Fibroblast of upper back skin (primary cell): Measurements from ENCODE around the gene NFIA.

ENCODE experiments used
- DNase-seq: peaks from one replicate; pipeline ENCODE4 v3.0.0-alpha.2; 2013

Gene NFIA

GRCh38 chr1:61280452-61280851, 198.1 kb downstream of the NFIA start:
- no peak for DNase-seq

- no peak for DNase-seq
Observed at GRCh38 chr1:61282387-61282786, 200.0 kb downstream of the NFIA start.

GRCh38 chr1:61284248-61284854, 202.0 kb downstream of the NFIA start:
- no peak for DNase-seq

- DNase-seq, result no peak
Observed at GRCh38 chr1:61284936-61285335, 202.6 kb downstream of the NFIA start.

GRCh38 chr1:61285371-61285885, 203.1 kb downstream of the NFIA start:
- peak; percentile 23 for DNase-seq

- DNase-seq, result peak; percentile 18
Observed at GRCh38 chr1:61287014-61287413, 204.7 kb downstream of the NFIA start.

- peak; percentile 91 for DNase-seq
Observed at GRCh38 chr1:61287734-61288133, 205.4 kb downstream of the NFIA start.

GRCh38 chr1:61289232-61290098, 207.1 kb downstream of the NFIA start:
- no peak for DNase-seq

GRCh38 chr1:61290525-61290924, 208.2 kb downstream of the NFIA start:
- no peak for DNase-seq

- DNase-seq, result no peak
Observed at GRCh38 chr1:61293197-61293596, 210.8 kb downstream of the NFIA start.

GRCh38 chr1:61293986-61294504, 211.7 kb downstream of the NFIA start:
- DNase-seq, result no peak

GRCh38 chr1:61294930-61295329, 212.6 kb downstream of the NFIA start:
- DNase-seq, result no peak

- no peak for DNase-seq
Observed at GRCh38 chr1:61295818-61296537, 213.6 kb downstream of the NFIA start.

- no peak for DNase-seq
Observed at GRCh38 chr1:61297887-61298286, 215.5 kb downstream of the NFIA start.

- no peak for DNase-seq
Observed at GRCh38 chr1:61299463-61299862, 217.1 kb downstream of the NFIA start.

GRCh38 chr1:61300899-61301298, 218.5 kb downstream of the NFIA start:
- DNase-seq, result no peak

GRCh38 chr1:61301824-61302657, 219.7 kb downstream of the NFIA start:
- peak; percentile 68 for DNase-seq

- DNase-seq, result no peak
Observed at GRCh38 chr1:61307422-61308142, 225.2 kb downstream of the NFIA start.

GRCh38 chr1:61310057-61310456, 227.7 kb downstream of the NFIA start:
- DNase-seq, result no peak

GRCh38 chr1:61310538-61310937, 228.2 kb downstream of the NFIA start:
- no peak for DNase-seq

GRCh38 chr1:61313906-61314422, 231.6 kb downstream of the NFIA start:
- no peak for DNase-seq
